OCI-LY3 (cell line): ENCODE measurements around the gene SPNS3.

Experiments
- H2AFZ ChIP-seq: fragments of 200-600, 300-600 bp; shearing (Covaris generic); 2 replicates; pipeline ENCODE4 v1.6.0; 2014; ENCODE audit warnings: antibody characterized with exemption, low read depth, low read length
- H3K27ac ChIP-seq: fragments of 200-600, 300-600 bp; sonication (generic); 2 replicates; pipeline ENCODE4 v1.5.1; 2014; ENCODE audit warnings: mild to moderate bottlenecking, low read length, moderate library complexity, mixed read lengths
- H3K27me3 ChIP-seq: fragments of 200-600, 300-600 bp; sonication (generic); 2 replicates; pipeline ENCODE4 v1.6.1; 2014; ENCODE audit warnings: low read depth, low read length, mixed read lengths
- H3K36me3 ChIP-seq: fragments of 200-600, 300-600 bp; sonication (generic); replicated peaks from 2 replicates; pipeline ENCODE3; 2014; ENCODE audit warnings: low read depth, low read length, mixed read lengths
- H3K4me1 ChIP-seq: fragments of 300-600, 200-600 bp; sonication (generic); 2 replicates; pipeline ENCODE4 v1.6.1; 2014; ENCODE audit warnings: low read length, mixed read lengths
- H3K4me2 ChIP-seq: fragments of 200-600, 300-600 bp; sonication (generic); 2 replicates; pipeline ENCODE4 v1.6.1; 2014; ENCODE audit warnings: low read length, mixed read lengths
- H3K4me3 ChIP-seq: fragments of 300-600, 200-600 bp; sonication (generic); 2 replicates; pipeline ENCODE4 v1.5.1; 2014; ENCODE audit warnings: antibody characterized with exemption, mild to moderate bottlenecking, low read length, moderate library complexity
- H3K79me2 ChIP-seq: fragments of 300-600, 200-600 bp; shearing (Covaris generic); 2 replicates; pipeline ENCODE4 v1.6.1; 2014; ENCODE audit warnings: mild to moderate bottlenecking, low read length, mixed read lengths
- H3K9ac ChIP-seq: fragments of 300-600, 200-600 bp; shearing (Covaris generic); 2 replicates; pipeline ENCODE4 v1.6.0; 2014; ENCODE audit warnings: mild to moderate bottlenecking, low read length, moderate library complexity
- H3K9me3 ChIP-seq: fragments of 200-600, 300-600 bp; shearing (Covaris generic); 2 replicates; pipeline ENCODE4 v1.6.1; 2014; ENCODE audit warnings: low read length, mixed read lengths; ENCODE audit not compliant: insufficient read depth
- H4K20me1 ChIP-seq: fragments of 200-600, 300-600 bp; sonication (generic); 2 replicates; pipeline ENCODE4 v1.6.1; 2016; ENCODE audit warnings: low read length, mixed read lengths; ENCODE audit not compliant: insufficient read depth
- EZH2phosphoT487 ChIP-seq: fragments of 200-600 bp; shearing (Covaris generic); IDR thresholded peaks from 2 replicates; pipeline ENCODE4 v1.6.1; 2018; ENCODE audit warnings: antibody characterized with exemption, mixed run types, low read depth
- TF ChIP-seq, protein P1 (sequence below): fragments of 200-600, 300-600 bp; sonication (generic); IDR thresholded peaks from 2 replicates; pipeline ENCODE4 v1.5.1; 2014; ENCODE audit warnings: antibody characterized with exemption, low read length, low read depth

The SPNS3 gene

DNA sequence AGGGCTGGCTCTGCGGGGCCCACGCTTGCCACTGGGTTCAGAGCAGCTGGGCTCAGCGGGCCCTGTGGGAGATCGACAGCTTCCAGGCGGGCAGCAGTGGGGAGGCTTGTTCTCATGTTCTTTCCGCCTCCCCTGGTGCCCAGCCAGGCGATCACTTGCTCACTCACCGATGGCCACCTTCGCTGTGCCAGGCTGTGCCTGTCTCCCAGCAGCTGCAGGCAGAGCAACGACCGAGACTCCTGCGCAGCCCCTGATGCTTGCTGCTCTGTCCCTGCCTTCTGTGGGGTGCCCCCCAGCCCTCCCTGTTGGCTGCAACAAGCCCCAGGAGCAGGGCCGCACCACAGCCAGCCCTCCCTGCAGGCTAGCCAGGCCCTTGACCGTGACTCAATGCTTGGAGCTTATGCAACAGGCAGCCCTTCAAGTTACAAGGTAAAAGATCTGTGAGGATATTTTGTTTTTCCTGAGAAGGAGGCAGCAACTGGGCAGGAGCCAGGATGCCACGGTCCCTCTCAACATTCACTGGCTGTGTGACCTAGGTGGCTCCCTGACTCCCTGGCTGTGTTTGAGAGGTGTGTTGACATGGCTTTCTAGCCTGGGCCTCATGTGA is 55.4 kb downstream of the SPNS3 start:
- no peak overlapping the region for H2AFZ ChIP-seq
- H3K4me3 ChIP-seq: no peak overlapping the region
- TF ChIP-seq EZH2phosphoT487: no peak
- TF ChIP-seq, protein P1, sequence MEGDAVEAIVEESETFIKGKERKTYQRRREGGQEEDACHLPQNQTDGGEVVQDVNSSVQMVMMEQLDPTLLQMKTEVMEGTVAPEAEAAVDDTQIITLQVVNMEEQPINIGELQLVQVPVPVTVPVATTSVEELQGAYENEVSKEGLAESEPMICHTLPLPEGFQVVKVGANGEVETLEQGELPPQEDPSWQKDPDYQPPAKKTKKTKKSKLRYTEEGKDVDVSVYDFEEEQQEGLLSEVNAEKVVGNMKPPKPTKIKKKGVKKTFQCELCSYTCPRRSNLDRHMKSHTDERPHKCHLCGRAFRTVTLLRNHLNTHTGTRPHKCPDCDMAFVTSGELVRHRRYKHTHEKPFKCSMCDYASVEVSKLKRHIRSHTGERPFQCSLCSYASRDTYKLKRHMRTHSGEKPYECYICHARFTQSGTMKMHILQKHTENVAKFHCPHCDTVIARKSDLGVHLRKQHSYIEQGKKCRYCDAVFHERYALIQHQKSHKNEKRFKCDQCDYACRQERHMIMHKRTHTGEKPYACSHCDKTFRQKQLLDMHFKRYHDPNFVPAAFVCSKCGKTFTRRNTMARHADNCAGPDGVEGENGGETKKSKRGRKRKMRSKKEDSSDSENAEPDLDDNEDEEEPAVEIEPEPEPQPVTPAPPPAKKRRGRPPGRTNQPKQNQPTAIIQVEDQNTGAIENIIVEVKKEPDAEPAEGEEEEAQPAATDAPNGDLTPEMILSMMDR: no peak
- H4K20me1 ChIP-seq: no peaks in the 10 kb centered on the region
- no peak overlapping the region for H3K4me2 ChIP-seq
- H3K9me3 ChIP-seq: no peaks in the 10 kb centered on the region
- no peaks in the 10 kb centered on the region for H3K79me2 ChIP-seq
- no peaks in the 10 kb centered on the region for H3K27me3 ChIP-seq
- H3K4me1 ChIP-seq: peaks cover 12% of the 10 kb centered on the region
- H3K36me3 ChIP-seq: no peaks in the 10 kb centered on the region
- no peak overlapping the region for H3K9ac ChIP-seq
- H3K27ac ChIP-seq: no peak overlapping the region

DNA sequence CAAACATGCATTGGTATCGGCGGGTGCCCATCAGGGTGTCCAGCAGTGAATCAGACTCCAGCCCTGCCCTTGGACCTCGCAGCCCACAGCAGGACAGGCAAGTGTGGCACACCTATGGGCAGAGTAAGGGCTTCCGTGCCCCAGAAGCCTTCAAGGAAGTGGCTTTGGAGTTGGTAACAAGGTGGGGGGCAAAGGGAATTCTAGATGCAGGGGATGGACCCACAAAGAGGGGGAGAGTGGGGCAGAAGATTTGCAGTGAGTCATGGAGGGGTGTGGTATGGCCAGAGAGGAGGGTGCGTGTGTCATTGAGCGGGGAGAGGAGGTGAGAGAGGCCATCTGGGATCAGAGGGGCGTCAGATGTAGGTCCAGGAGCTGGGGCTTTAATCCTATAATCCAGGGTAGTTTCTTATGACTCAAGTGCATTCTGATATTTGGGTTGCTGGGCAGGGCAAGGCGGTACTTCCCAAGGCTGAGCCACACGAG is 56.4 kb downstream of the SPNS3 start:
- peaks cover 12% of the 10 kb centered on the region for H3K4me1 ChIP-seq
- TF ChIP-seq, protein P1: no peak
- no peak for TF ChIP-seq EZH2phosphoT487

GRCh38 chr17:4490637-4491061 is 56.9 kb downstream of the SPNS3 start:
- Histone ChIP-seq H3K27ac (no peak overlapping the region), H3K4me2 (no peak overlapping the region), H2AFZ (no peak overlapping the region), H3K9me3 (no peaks in the 10 kb centered on the region), H3K4me3 (no peak overlapping the region), H3K9ac (no peak overlapping the region), H4K20me1 (no peaks in the 10 kb centered on the region), H3K27me3 (no peaks in the 10 kb centered on the region), H3K4me1 (peaks cover 12% of the 10 kb centered on the region), H3K79me2 (no peaks in the 10 kb centered on the region), H3K36me3 (no peaks in the 10 kb centered on the region)
- no peak for TF ChIP-seq EZH2phosphoT487
- TF ChIP-seq, protein P1: no peak

More for the DNA sequence above, 56.4 kb downstream of the SPNS3 start:
- H3K27ac ChIP-seq: no peak overlapping the region
- no peak overlapping the region for H3K9ac ChIP-seq
- no peaks in the 10 kb centered on the region for H4K20me1 ChIP-seq
- H2AFZ ChIP-seq: no peak overlapping the region
- no peaks in the 10 kb centered on the region for H3K27me3 ChIP-seq
- H3K4me2 ChIP-seq: no peak overlapping the region
- no peaks in the 10 kb centered on the region for H3K36me3 ChIP-seq
- no peaks in the 10 kb centered on the region for H3K79me2 ChIP-seq
- H3K9me3 ChIP-seq: no peaks in the 10 kb centered on the region
- no peak overlapping the region for H3K4me3 ChIP-seq

DNA sequence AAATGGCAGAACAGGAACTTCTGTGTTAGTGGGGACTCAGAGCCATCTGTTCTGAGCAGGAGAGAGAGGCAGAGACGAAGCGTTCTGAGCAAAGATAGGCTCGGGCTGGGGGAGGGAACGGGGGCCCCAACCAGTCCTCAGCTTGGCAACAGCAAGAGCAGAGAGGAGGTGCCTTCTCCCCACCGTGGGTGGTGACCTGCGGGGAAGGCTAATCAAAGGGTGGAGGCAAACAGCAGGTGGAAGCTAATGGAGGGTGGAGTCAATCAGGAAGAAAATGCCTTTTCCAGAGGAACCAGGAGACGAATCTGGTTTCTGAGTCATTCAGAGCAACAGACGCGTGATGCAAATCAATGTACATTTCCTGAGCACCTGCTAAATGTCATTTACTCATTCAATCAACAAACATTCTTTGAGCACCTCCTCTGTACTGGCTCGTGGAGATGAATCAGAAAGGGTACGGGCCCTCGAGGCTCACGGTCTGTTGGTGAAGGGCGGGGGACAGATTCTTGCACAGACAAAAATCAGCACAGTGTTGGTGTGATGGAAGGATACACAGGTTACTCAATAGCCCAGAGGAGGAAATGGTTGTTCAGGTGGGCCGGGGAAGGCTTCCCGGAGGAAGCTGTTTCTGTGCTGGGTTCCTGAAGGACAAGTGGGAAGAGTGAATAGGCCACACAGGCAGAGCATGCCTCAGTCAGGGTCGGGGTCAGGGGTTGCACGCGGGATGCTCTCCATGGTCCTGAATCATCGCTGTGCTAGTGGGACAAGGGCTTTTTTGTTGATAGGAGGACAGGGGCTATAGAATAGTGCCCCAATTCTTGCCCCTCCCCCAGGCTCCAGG is 59.2 kb downstream of the SPNS3 start:
- peaks cover 30% of the 10 kb centered on the region for H3K4me1 ChIP-seq
- H3K79me2 ChIP-seq: no peaks in the 10 kb centered on the region
- no peak overlapping the region for H2AFZ ChIP-seq
- no peak for TF ChIP-seq EZH2phosphoT487
- TF ChIP-seq, protein P1: no peak
- H3K4me3 ChIP-seq: peak overlapping the region; percentile 28; the same call in 1 of the 2 replicates
- no peaks in the 10 kb centered on the region for H3K27me3 ChIP-seq
- no peaks in the 10 kb centered on the region for H4K20me1 ChIP-seq
- no peaks in the 10 kb centered on the region for H3K36me3 ChIP-seq
- H3K27ac ChIP-seq: no peak overlapping the region
- no peaks in the 10 kb centered on the region for H3K9me3 ChIP-seq
- H3K9ac ChIP-seq: no peak overlapping the region
- peak overlapping the region; percentile 53 for H3K4me2 ChIP-seq
